HEK293 (cell line): ENCODE data around the gene MMP25.

Experiments used
- BCL11A ChIP-seq: fragments of 450-650 bp; formaldehyde crosslinking; IDR thresholded peaks from 2 replicates; pipeline ENCODE4 v1.5.1; 2016; ENCODE audit warnings: low read depth, missing biosample characterization, missing genetic modification characterization
- ELK4 ChIP-seq: IDR thresholded peaks from 2 replicates; pipeline ENCODE4 v1.6.1; 2011; ENCODE audit warnings: mild to moderate bottlenecking, low read depth, low read length, borderline replicate concordance
- FEZF1 ChIP-seq: fragments of 450-650 bp; formaldehyde crosslinking; IDR thresholded peaks from 2 replicates; pipeline ENCODE4 v1.5.1; 2016; ENCODE audit warnings: missing biosample characterization, missing genetic modification characterization
- HOXD13 ChIP-seq: sonication (generic); formaldehyde crosslinking; IDR thresholded peaks from 2 replicates; pipeline ENCODE4 v1.8.0; 2022; ENCODE audit warnings: missing genetic modification reagents, borderline replicate concordance
- PRDM6 ChIP-seq: fragments of 450-650 bp; formaldehyde crosslinking; IDR thresholded peaks from 2 replicates; pipeline ENCODE4 v1.5.1; 2017; ENCODE audit warnings: missing biosample characterization, missing genetic modification characterization
- REPIN1 ChIP-seq: fragments of 450-650 bp; formaldehyde crosslinking; IDR thresholded peaks from 2 replicates; pipeline ENCODE4 v1.5.1; 2017; ENCODE audit warnings: missing biosample characterization, missing genetic modification characterization, low read depth
- SETDB1 ChIP-seq: IDR thresholded peaks from one replicate; pipeline ENCODE4 v1.6.1; 2017; ENCODE audit warnings: mild to moderate bottlenecking, low read length, moderate library complexity, mixed read lengths; ENCODE audit not compliant: insufficient read length
- SP3 ChIP-seq: fragments of 450-650 bp; formaldehyde crosslinking; IDR thresholded peaks from 2 replicates; pipeline ENCODE4 v1.5.1; 2016; ENCODE audit warnings: missing biosample characterization, missing genetic modification characterization
- ZBTB20 ChIP-seq: fragments of 450-650 bp; formaldehyde crosslinking; IDR thresholded peaks from 2 replicates; pipeline ENCODE4 v1.5.1; 2016; ENCODE audit warnings: missing biosample characterization, missing genetic modification characterization
- ZBTB26 ChIP-seq: fragments of 450-650 bp; formaldehyde crosslinking; optimal IDR thresholded peaks from 2 replicates; pipeline ENCODE3; 2016; ENCODE audit warnings: missing biosample characterization, mild to moderate bottlenecking, missing genetic modification characterization
- ZFHX2 ChIP-seq: fragments of 450-650 bp; formaldehyde crosslinking; conservative IDR thresholded peaks from 2 replicates; pipeline ENCODE4 v1.5.1; 2016; ENCODE audit warnings: missing biosample characterization, missing genetic modification characterization
- ZNF112 ChIP-seq: fragments of 450-650 bp; formaldehyde crosslinking; IDR thresholded peaks from 2 replicates; pipeline ENCODE4 v1.5.0; 2017; ENCODE audit warnings: missing biosample characterization, missing genetic modification characterization
- ZNF155 ChIP-seq: fragments of 450-650 bp; formaldehyde crosslinking; IDR thresholded peaks from 2 replicates; pipeline ENCODE4 v1.5.1; 2016; ENCODE audit warnings: missing biosample characterization, missing genetic modification characterization
- ZNF362 ChIP-seq: fragments of 450-650 bp; formaldehyde crosslinking; IDR thresholded peaks from 2 replicates; pipeline ENCODE4 v1.5.1; 2016; ENCODE audit warnings: missing biosample characterization, missing genetic modification characterization
- ZNF398 ChIP-seq: fragments of 450-650 bp; formaldehyde crosslinking; IDR thresholded peaks from 2 replicates; pipeline ENCODE4 v1.5.1; 2017; ENCODE audit warnings: missing biosample characterization, missing genetic modification characterization
- ZNF416 ChIP-seq: fragments of 450-650 bp; formaldehyde crosslinking; IDR thresholded peaks from 2 replicates; pipeline ENCODE4 v1.5.1; 2016; ENCODE audit warnings: missing biosample characterization, missing genetic modification characterization
- ZNF518A ChIP-seq: fragments of 450-650 bp; formaldehyde crosslinking; conservative IDR thresholded peaks from 2 replicates; pipeline ENCODE4 v1.5.1; 2016; ENCODE audit warnings: low read depth, missing biosample characterization, missing genetic modification characterization
- ZNF585B ChIP-seq: fragments of 450-650 bp; formaldehyde crosslinking; IDR thresholded peaks from 2 replicates; pipeline ENCODE4 v1.5.1; 2016; ENCODE audit warnings: missing biosample characterization, missing genetic modification characterization
- ZNF623 ChIP-seq: fragments of 450-650 bp; formaldehyde crosslinking; IDR thresholded peaks from 2 replicates; pipeline ENCODE4 v1.5.1; 2016; ENCODE audit warnings: missing biosample characterization, missing genetic modification characterization
- ZNF645 ChIP-seq: fragments of 450-650 bp; formaldehyde crosslinking; IDR thresholded peaks from 2 replicates; pipeline ENCODE4; 2016; ENCODE audit warnings: missing biosample characterization, missing genetic modification characterization
- ZNF692 ChIP-seq: fragments of 450-650 bp; formaldehyde crosslinking; IDR thresholded peaks from 2 replicates; pipeline ENCODE4 v1.5.1; 2016; ENCODE audit warnings: missing biosample characterization, missing genetic modification characterization
- ZNF701 ChIP-seq: fragments of 450-650 bp; formaldehyde crosslinking; IDR thresholded peaks from 2 replicates; pipeline ENCODE4 v1.5.1; 2016; ENCODE audit warnings: missing biosample characterization, missing genetic modification characterization
- ZNF747 ChIP-seq: fragments of 450-650 bp; formaldehyde crosslinking; IDR thresholded peaks from 2 replicates; pipeline ENCODE4 v1.5.1; 2016; ENCODE audit warnings: missing biosample characterization, missing genetic modification characterization
- ZSCAN5A ChIP-seq: fragments of 450-650 bp; formaldehyde crosslinking; IDR thresholded peaks from 2 replicates; pipeline ENCODE4 v1.5.1; 2016; ENCODE audit warnings: missing biosample characterization, missing genetic modification characterization

The MMP25 gene

GRCh38 chr16:3004781-3005284 lies 41.5 kb upstream of the MMP25 start (continued):
- TF ChIP-seq ZNF398 (tag by site-specific recombination) (no peak), ZNF362 (tag by site-specific recombination) (no peak), ZNF518A (tag by site-specific recombination) (no peak), REPIN1 (tag by site-specific recombination) (no peak), ZNF585B (tag by site-specific recombination) (no peak), BCL11A (tag by site-specific recombination) (no peak), ZFHX2 (tag by site-specific recombination) (peak; percentile 58), ZBTB26 (tag by site-specific recombination) (peak; percentile 42), ELK4 (no peak), ZNF701 (tag by site-specific recombination) (no peak), ZNF623 (tag by site-specific recombination) (no peak), ZNF112 (no peak), ZNF747 (tag by site-specific recombination) (no peak), ZBTB20 (peak; percentile 51; the same call in 1 of the 2 replicates), FEZF1 (tag by site-specific recombination) (no peak), SETDB1 (no peak), ZNF645 (tag by site-specific recombination) (no peak), ZSCAN5A (tag by site-specific recombination) (no peak), SP3 (0 out of 2 replicates have a peak, but pooled peaks have one; percentile 16), ZNF692 (tag by site-specific recombination) (peak; percentile 95), ZNF416 (tag by site-specific recombination) (no peak), ZNF155 (tag by site-specific recombination) (no peak), PRDM6 (tag by site-specific recombination) (no peak), HOXD13 (no peak)
